ENCODE results near the gene B4GAT1. TPM values are rescaled to one million over a fixed set of nuclear protein-coding genes. Genes with fewer than 3 reads are reported as not detected.

B4GAT1 gene
- total and polyA plus RNA-seq, 2 experiments from 2014 or later, result 129 to 194 TPM

DNA sequence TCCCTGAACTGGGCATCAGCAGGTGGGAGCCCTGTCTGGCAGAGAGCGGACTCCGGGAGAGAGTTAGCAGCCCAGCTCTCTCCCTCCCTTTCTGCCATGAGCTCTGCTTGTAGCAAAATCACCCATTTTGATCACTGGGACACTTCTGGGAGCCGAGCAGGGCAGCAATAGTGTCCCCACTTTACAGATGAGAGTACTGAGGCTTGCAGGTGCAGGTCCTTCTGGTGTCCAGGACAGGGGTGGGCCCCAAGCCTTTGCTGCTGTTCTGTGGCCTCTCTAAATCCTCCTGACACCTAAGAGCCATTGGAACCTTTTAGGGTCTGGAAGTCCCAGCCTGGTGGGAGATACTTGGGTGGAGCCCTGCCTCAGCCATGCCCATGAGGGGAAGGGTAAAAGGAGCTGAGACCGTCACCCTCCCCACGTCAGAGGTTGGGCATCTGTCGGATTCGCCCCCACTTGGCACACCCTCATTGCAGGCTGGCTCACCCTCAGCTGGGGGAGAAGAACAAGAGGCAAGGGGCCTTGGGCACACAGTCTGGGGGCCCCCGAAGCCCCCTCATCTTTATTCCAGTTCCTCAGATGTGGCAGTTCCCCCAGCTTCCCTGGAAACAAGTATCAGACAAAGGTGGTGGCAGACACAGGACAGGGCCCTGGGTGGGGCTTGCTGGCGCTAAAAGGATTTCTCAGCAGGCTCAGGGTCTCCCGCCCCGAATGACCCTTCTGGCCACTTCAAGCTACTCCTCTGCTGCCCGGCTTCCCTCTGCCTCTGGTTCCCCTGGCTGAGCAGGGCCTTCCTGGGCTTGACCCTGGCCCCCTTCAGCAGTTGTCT, 15.7 kb downstream of the B4GAT1 start:
- Histone ChIP-seq H3K4me3 (no peak overlapping the region), H3K27me3 (no peaks in the 10 kb centered on the region), H3K27ac (peak overlapping the region; percentile 71), H3K36me3 (no peaks in the 10 kb centered on the region), H3K9me3 (ENCODE audit: low read depth) (no peaks in the 10 kb centered on the region), H3K4me1 (ENCODE audit: low read depth) (peaks cover 17% of the 10 kb centered on the region)
- DNase-seq (ENCODE audit: low read depth in 1 of 2, low spot score in 1 of 2), result peak in 1 of 2 donors; percentile 69
- no peak for TF ChIP-seq CTCF (IDR thresholded peaks at IDR 0.05; ENCODE audit: low read depth, low read length)

DNA sequence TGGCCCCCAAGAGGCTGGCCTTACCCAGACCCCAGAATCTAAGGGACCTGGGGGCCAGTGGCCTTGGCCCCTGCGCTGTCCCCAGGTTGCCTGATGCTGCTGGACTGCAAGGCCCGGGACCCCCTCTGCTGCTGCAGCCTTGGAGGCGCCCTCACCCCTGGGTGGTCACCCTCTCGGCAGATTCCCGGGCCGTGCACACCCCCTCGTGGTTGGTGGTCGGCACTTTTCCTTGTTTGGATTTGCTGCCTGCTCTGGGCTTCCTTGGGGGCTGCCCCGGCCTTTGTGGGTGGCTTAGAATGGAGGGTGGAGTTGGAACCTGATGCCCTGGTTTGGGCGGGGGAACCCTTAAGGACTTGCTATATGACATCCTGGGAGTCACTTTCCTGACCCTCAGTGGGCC, 16.5 kb downstream of the B4GAT1 start:
- no peak for DNase-seq (ENCODE audit: low read depth in 1 of 2, low spot score in 1 of 2)
- H3K27me3 ChIP-seq, result no peaks in the 10 kb centered on the region
- H3K9me3 ChIP-seq (ENCODE audit: low read depth), result no peaks in the 10 kb centered on the region
- peaks cover 24% of the 10 kb centered on the region for H3K4me1 ChIP-seq (ENCODE audit: low read depth)
- no peak overlapping the region for H3K27ac ChIP-seq
- TF ChIP-seq CTCF (IDR thresholded peaks at IDR 0.05; ENCODE audit: low read depth, low read length), result no peak
- no peaks in the 10 kb centered on the region for H3K36me3 ChIP-seq
- no peak overlapping the region for H3K4me3 ChIP-seq

- Histone ChIP-seq H3K4me3 (no peak overlapping the region), H3K4me1 (ENCODE audit: low read depth) (peaks cover 20% of the 10 kb centered on the region), H3K36me3 (no peaks in the 10 kb centered on the region), H3K27me3 (no peaks in the 10 kb centered on the region), H3K9me3 (ENCODE audit: low read depth) (no peaks in the 10 kb centered on the region), H3K27ac (no peak overlapping the region)
- no peak for DNase-seq (ENCODE audit: low read depth in 1 of 2, low spot score in 1 of 2)
- no peak for TF ChIP-seq CTCF (IDR thresholded peaks at IDR 0.05; ENCODE audit: low read depth, low read length)
These were observed 18.2 kb downstream of the B4GAT1 start for GRCh38 chr11:66329165-66329673.

DNA sequence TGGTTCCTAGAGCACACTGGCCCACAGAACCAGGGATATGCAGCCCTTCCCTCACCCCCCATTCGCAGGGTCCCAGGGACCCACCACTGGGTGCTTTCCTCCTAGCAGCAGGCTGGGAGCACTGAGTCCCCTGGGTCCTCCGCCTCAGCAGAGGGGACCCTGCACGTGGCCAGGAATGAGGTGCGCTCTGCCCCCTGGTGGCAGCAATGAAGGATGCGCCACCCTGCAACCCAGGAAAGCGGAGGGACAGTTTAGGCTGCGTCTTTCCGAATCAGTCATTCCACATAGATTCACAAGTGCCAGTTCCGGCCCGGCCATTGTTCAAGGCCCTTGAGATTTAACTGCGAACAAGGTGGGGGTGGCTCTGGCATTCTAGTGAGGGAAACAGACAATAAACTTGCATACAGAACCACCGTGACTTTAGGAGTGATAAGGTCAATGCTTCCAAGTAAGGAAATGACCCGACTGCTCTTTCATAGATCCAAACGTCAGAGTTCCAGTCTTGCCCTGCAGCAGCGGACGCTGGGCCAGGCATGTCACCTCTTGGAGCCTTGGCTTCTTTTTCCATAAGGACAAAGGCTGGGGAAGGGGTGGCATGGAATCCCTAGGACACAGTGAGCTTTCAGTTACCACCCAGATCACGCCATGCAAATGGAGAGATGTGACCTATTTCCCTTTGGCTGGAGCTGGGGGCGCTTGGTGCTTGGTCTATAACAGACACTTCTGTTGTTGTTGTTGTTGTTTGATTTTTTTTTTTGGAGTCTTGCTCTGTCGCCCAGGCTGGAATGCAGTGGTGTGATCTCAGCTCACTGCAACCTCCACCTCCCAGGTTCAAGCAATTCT, 18.9 kb downstream of the B4GAT1 start:
- H3K9me3 ChIP-seq (ENCODE audit: low read depth), result no peaks in the 10 kb centered on the region
- TF ChIP-seq CTCF (IDR thresholded peaks at IDR 0.05; ENCODE audit: low read depth, low read length), result peak; percentile 91

GRCh38 chr11:66328031-66328301, 19.5 kb downstream of the B4GAT1 start:
- H3K27me3 ChIP-seq, result no peaks in the 10 kb centered on the region
- no peak for TF ChIP-seq CTCF (IDR thresholded peaks at IDR 0.05; ENCODE audit: low read depth, low read length)

More for the DNA sequence above, 18.9 kb downstream of the B4GAT1 start:
- Histone ChIP-seq H3K4me1 (ENCODE audit: low read depth) (peaks cover 20% of the 10 kb centered on the region), H3K36me3 (no peaks in the 10 kb centered on the region), H3K4me3 (no peak overlapping the region), H3K27ac (no peak overlapping the region), H3K27me3 (no peaks in the 10 kb centered on the region)
- peak; percentile 81 to 86 for DNase-seq (ENCODE audit: low read depth in 1 of 2, low spot score in 1 of 2)

More at GRCh38 chr11:66328031-66328301, 19.5 kb downstream of the B4GAT1 start:
- Histone ChIP-seq H3K9me3 (ENCODE audit: low read depth) (no peaks in the 10 kb centered on the region), H3K36me3 (no peaks in the 10 kb centered on the region), H3K4me1 (ENCODE audit: low read depth) (peaks cover 20% of the 10 kb centered on the region), H3K27ac (no peak overlapping the region), H3K4me3 (no peak overlapping the region)
- no peak for DNase-seq (ENCODE audit: low read depth in 1 of 2, low spot score in 1 of 2)
